Gastrocnemius medialis (tissue), 4 donors: ENCODE data around the gene TSHZ3.

Source experiments
- CTCF ChIP-seq, 5 experiments: fragments of 450-650 bp in 3 of 5; fragments of 200-600 bp in 2 of 5; sonication (generic) in 2 of 5; IDR thresholded peaks in 4 of 5; conservative IDR thresholded peaks in 1 of 5; 1 replicate in 4 of 5; 2 replicates in 1 of 5; pipeline ENCODE4 v1.5.1; 2016 to 2019; ENCODE audit warnings: antibody characterized with exemption in 5 of 5, mild to moderate bottlenecking in 3 of 5, moderate library complexity in 3 of 5
- POLR2A ChIP-seq, 2 donors: fragments of 450-650 bp; IDR thresholded peaks; one replicate each; pipeline ENCODE4 v1.6.1; 2017; ENCODE audit warnings: antibody characterized with exemption in 2 of 2, mild to moderate bottlenecking in 2 of 2, moderate library complexity in 2 of 2

GRCh38 chr19:31330237-31330636 lies 19.0 kb downstream of the TSHZ3 start:
- TF ChIP-seq CTCF (IDR thresholded peaks at IDR 0.05 in 4 of 5, conservative IDR thresholded peaks at IDR 0.05 in 1 of 5) (no peak), POLR2A (IDR thresholded peaks at IDR 0.05) (no peak)
